ENCODE measurements around the gene TMEM247. TPM values are rescaled to one million over a fixed set of nuclear protein-coding genes. Genes with fewer than 3 reads are reported as not detected.
A peak's percentile ranks its signal among the peaks of the same experiment; 100 is the strongest.

The TMEM247 gene
- total RNA-seq, 1 donor from 2014 or later: not detected

GRCh38 chr2:46477925-46478324 lies 1.4 kb upstream of the TMEM247 start:
- Mint-ChIP-seq H3K4me1 (ENCODE audit: low read depth, unreplicated experiment) (peaks cover 3% of the 10 kb centered on the region), H3K27ac (ENCODE audit: unreplicated experiment) (no peak overlapping the region), H3K4me3 (ENCODE audit: unreplicated experiment) (no peak overlapping the region), H3K27me3 (ENCODE audit: low read depth, unreplicated experiment) (peaks cover 19% of the 10 kb centered on the region), H3K9me3 (ENCODE audit: unreplicated experiment) (peaks cover 20% of the 10 kb centered on the region), H3K36me3 (ENCODE audit: low read depth, unreplicated experiment) (peaks cover 2% of the 10 kb centered on the region)
- Histone ChIP-seq H3K4me1 (ENCODE audit: insufficient read depth, low read length) (peaks cover 7% of the 10 kb centered on the region), H4K20me1 (ENCODE audit: insufficient read depth, low read length) (no peaks in the 10 kb centered on the region), H3K9me3 (ENCODE audit: insufficient read depth, low read depth, low read length) (no peaks in the 10 kb centered on the region), H3K4me2 (ENCODE audit: low read length) (no peak overlapping the region), H3K27ac (ENCODE audit: low read depth, low read length) (no peak overlapping the region), H3K36me3 (ENCODE audit: insufficient read depth, low read length) (no peaks in the 10 kb centered on the region), H3K9ac (ENCODE audit: low read length) (no peak overlapping the region), H3K79me2 (ENCODE audit: insufficient read depth, low read length) (no peaks in the 10 kb centered on the region), H3K4me3 (ENCODE audit: insufficient read depth, low read depth, low read length) (no peak overlapping the region), H2AFZ (ENCODE audit: low read depth, low read length) (no peak overlapping the region), H3K27me3 (ENCODE audit: insufficient read depth, low read length) (no peaks in the 10 kb centered on the region)
- no peak for TF ChIP-seq EZH2 (IDR thresholded peaks at IDR 0.05; ENCODE audit: insufficient read depth, low read length)
- TF ChIP-seq CTCF (IDR thresholded peaks at IDR 0.05; ENCODE audit: insufficient read depth, low read depth, low read length): no peak
- FAIRE-seq: no peak
- DNase-seq (ENCODE audit: low read depth): no peak

GRCh38 chr2:46480562-46480961 lies 1.2 kb downstream of the TMEM247 start:
- TF ChIP-seq CTCF (IDR thresholded peaks at IDR 0.05; ENCODE audit: insufficient read depth, low read depth, low read length): no peak
- peaks cover 3% of the 10 kb centered on the region for H3K4me1 Mint-ChIP-seq (ENCODE audit: low read depth, unreplicated experiment)
- Histone ChIP-seq H3K9me3 (ENCODE audit: insufficient read depth, low read depth, low read length) (no peaks in the 10 kb centered on the region), H3K4me2 (ENCODE audit: low read length) (no peak overlapping the region), H3K27ac (ENCODE audit: low read depth, low read length) (no peak overlapping the region), H3K79me2 (ENCODE audit: insufficient read depth, low read length) (no peaks in the 10 kb centered on the region), H3K4me3 (ENCODE audit: insufficient read depth, low read depth, low read length) (no peak overlapping the region), H3K9ac (ENCODE audit: low read length) (no peak overlapping the region), H3K27me3 (ENCODE audit: insufficient read depth, low read length) (no peaks in the 10 kb centered on the region), H3K4me1 (ENCODE audit: insufficient read depth, low read length) (peaks cover 7% of the 10 kb centered on the region), H3K36me3 (ENCODE audit: insufficient read depth, low read length) (no peaks in the 10 kb centered on the region), H4K20me1 (ENCODE audit: insufficient read depth, low read length) (no peaks in the 10 kb centered on the region), H2AFZ (ENCODE audit: low read depth, low read length) (no peak overlapping the region)
- H3K36me3 Mint-ChIP-seq (ENCODE audit: low read depth, unreplicated experiment): no peaks in the 10 kb centered on the region
- H3K27me3 Mint-ChIP-seq (ENCODE audit: low read depth, unreplicated experiment): peaks cover 16% of the 10 kb centered on the region
- FAIRE-seq (no peak), DNase-seq (ENCODE audit: low read depth) (no peak)
- no peak overlapping the region for H3K4me3 Mint-ChIP-seq (ENCODE audit: unreplicated experiment)
- H3K9me3 Mint-ChIP-seq (ENCODE audit: unreplicated experiment): peaks cover 18% of the 10 kb centered on the region
- H3K27ac Mint-ChIP-seq (ENCODE audit: unreplicated experiment): no peak overlapping the region

DNA sequence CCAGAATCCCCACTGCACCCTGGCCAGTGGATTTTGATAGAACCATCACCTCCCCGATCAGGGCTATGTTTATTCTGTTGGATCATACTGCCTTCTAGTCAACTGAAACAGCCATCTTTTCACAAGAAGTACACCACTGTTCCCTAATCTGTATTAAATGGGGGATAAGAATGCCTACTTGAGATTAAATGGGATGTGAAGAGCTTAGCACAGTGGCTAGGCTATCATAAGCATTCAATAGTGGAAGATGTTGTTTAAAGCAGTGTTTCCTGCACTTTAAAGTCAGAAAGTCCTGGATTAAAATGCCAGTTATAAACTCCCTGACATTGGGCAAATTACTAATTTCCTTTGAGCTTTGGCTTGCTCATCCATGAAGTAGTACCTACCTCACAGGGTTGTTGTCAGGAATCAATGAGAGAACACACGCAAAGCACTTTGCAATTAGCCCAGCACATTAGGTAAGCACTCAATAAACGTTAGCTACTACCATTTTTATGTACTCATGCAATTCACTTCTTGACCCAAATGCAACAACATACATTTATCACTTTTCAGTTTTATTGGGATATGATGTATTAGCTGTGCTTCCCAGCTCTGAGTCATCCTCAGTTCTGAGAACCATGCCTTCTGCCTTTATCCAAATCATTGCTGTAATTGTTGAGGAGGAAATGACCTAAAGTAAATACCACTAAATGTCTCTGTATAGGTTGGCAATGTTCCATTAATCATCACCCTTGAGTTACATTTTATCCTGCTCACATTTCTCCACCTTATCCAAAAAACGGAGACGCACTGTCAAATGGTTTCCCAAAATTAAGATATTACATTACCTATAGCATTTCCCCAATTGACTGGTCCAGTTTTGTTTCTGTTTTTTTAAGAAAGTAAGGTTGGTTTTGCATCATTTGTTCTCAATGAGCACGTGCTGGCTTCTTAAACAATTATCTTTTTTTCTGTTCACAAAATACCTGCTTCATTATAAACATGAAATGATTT lies 2.1 kb downstream of the TMEM247 start:
- Histone ChIP-seq H3K4me2 (ENCODE audit: low read length) (peak overlapping the region; percentile 34), H3K27ac (ENCODE audit: low read depth, low read length) (no peak overlapping the region), H4K20me1 (ENCODE audit: insufficient read depth, low read length) (no peaks in the 10 kb centered on the region), H3K36me3 (ENCODE audit: insufficient read depth, low read length) (no peaks in the 10 kb centered on the region), H3K9me3 (ENCODE audit: insufficient read depth, low read depth, low read length) (no peaks in the 10 kb centered on the region), H2AFZ (ENCODE audit: low read depth, low read length) (no peak overlapping the region), H3K4me3 (ENCODE audit: insufficient read depth, low read depth, low read length) (no peak overlapping the region), H3K27me3 (ENCODE audit: insufficient read depth, low read length) (no peaks in the 10 kb centered on the region), H3K9ac (ENCODE audit: low read length) (no peak overlapping the region), H3K79me2 (ENCODE audit: insufficient read depth, low read length) (no peaks in the 10 kb centered on the region), H3K4me1 (ENCODE audit: insufficient read depth, low read length) (peaks cover 7% of the 10 kb centered on the region)
- peaks cover 3% of the 10 kb centered on the region for H3K4me1 Mint-ChIP-seq (ENCODE audit: low read depth, unreplicated experiment)
- peak; percentile 29 for FAIRE-seq
- DNase-seq (ENCODE audit: low read depth): peak; percentile 92
- no peak for TF ChIP-seq CTCF (IDR thresholded peaks at IDR 0.05; ENCODE audit: insufficient read depth, low read depth, low read length)
- no peak for TF ChIP-seq EZH2 (IDR thresholded peaks at IDR 0.05; ENCODE audit: insufficient read depth, low read length)
- H3K9me3 Mint-ChIP-seq (ENCODE audit: unreplicated experiment): peaks cover 16% of the 10 kb centered on the region
- no peak overlapping the region for H3K27ac Mint-ChIP-seq (ENCODE audit: unreplicated experiment)
- peaks cover 17% of the 10 kb centered on the region for H3K27me3 Mint-ChIP-seq (ENCODE audit: low read depth, unreplicated experiment)
- H3K4me3 Mint-ChIP-seq (ENCODE audit: unreplicated experiment): no peak overlapping the region
- H3K36me3 Mint-ChIP-seq (ENCODE audit: low read depth, unreplicated experiment): no peaks in the 10 kb centered on the region

All from astrocyte (in vitro differentiated cells and primary cell).